GM18498 (cell line): Measurements from ENCODE around the gene CFAP97.
A peak's percentile ranks its signal among the peaks of the same experiment; 100 is the strongest.
"Not testable (repeated sequence)": the region's sequence is repeated elsewhere in the genome, so short reads cannot be mapped to it uniquely, and the experiment has no call there.

ENCODE experiments used
- ATAC-seq: cut with Tn5 transposase; IDR thresholded peaks from one replicate; pipeline ENCODE4 v1.9.1; 2021; ENCODE audit warnings: mild to moderate bottlenecking, moderate library complexity; ENCODE audit not compliant: unreplicated experiment

Gene CFAP97

DNA sequence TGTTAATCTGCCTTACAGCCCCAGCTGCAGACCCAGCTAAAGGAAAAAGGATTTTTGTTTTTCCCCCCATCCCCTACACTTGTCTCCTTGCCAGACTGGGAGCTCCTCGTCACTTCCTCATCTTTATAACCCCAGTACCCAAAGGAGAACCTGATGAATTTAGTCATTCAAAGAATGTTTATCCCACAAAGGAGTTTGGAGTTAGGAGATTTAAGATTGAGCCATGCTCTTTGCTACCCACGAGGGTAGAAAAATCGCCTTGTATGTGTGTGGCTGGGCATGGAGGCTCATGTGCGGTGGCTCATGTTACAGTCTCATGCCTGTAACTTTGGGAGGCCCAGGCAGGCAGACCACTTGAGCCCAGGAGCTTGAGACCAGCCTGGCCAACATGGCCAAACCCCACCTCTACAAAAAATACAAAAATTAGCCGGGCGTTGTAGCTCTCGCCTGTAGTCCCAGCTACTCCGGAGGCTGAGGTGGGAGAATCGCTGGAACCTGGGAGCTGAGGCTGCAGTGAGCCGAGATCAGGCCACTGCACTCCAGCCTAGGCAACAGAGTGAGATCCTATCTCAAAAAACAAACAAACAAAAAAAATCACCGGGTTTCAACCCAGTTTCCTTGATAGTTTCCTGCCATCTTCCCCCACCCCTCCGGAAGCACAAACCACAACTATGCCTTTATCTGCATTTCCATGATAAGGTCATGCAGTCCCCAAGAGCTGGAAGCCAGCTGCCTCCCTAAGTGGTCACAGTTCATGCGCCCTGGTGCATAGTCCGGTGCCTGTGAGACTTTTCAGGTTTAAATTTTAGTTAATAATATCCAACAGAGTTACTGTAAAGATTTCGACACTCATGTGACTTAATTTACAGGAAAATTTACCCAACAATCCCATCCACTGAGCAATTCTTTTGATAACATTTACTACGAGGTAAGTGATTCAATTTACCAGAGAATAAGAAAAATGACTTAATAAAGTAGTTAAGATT, 1.5 kb downstream of the CFAP97 start:
- ATAC-seq, result no peak

DNA sequence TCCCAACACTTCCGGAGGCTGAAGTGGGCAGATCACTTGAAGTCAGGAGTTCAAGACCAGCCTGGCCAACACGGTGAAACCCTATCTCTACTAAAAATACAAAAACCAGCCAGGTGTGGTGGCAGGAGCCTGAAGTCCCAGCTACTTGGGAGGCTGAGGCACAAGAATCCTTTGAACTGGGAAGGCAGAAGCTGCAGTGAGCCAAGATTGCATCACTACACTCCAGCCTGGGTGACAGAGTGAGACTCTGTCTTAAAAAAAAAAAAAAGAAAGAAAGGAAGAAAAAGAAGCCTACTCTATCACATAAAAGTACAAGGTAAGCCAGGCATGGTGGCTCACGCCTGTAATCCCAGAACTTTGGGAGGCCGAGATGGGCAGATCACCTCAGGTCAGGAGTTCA, 5.6 kb downstream of the CFAP97 start:
- not testable (repeated sequence) for ATAC-seq

DNA sequence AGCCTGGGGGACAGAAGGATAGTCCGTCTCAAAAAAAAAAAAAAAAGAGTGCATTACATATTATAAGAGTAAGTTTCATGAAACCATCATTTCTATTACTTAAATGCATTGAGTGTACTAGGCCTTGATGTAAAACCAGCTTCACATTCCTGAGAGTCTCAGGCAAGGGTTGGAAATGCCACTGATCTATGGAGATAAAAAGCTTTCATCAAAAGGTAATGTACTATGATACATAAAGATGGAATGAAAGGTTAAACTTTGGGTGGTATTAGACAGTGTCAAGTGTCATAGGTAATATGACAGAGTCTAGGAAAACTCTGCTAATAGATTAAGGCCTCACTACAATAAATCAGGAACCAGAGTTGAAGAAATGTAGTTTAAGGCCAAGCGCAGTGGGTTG, 7.4 kb downstream of the CFAP97 start:
- ATAC-seq, result no peak

DNA sequence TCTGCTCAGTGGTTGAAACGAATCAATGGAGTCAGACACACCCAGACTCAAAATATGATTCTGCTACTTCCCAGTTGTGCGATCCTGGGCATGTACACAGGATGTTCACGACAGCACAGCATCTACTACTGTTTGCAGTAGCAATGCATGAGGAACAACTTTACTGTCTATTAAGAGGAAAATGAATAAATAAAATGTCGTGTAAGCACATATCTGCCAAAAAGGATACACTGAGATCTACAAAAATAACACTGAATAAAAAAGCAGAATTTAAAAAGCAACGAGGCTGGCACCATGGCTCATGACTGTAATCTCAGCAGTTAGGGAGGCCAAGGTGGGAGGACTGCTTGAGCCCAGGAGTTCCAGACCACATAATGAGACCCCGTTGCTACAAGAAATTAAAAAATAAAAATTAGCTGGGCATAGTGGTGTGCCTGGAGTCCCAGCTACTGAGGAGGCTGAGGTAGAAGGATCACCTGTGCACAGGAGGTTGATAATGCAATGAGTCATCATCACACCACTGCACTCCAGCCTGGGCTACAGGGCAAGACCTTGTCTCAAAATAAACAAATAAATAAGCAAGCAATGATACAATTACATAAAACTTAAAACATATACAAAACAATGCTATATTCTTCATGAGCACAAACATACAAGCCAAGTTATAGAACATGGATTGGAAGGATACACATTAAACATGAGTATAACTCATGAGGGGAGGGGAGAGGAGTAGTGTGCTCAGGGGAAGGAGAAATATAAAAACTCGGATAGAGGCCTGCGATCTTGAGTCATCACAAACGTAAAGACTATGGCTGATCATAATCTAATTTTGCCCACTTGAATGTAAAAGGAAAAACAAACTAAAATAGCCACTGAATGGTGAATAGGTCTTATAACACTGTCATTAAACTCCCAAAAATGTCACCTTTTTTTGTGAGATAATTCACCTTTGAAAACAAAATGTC, 8.6 kb downstream of the CFAP97 start:
- no peak for ATAC-seq

DNA sequence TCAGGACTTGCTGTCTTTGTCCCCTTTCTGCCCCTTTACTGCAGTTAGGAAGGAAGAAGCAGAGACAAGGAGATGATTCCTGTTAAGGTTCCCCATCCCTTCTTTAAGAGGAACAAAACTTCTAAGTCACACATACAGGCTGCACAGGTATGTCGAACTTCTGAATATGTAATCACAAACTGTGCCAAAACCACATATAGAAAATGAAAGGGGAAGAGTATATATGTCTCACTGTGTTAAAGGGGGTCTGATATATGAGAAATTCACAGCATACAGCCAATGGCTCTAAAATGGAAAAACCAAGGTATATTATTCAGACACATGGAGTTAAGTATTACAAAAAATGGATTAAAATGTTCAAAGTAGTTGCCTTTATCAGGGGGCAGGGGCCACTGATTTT, 11.7 kb downstream of the CFAP97 start:
- peak; percentile 90 for ATAC-seq

DNA sequence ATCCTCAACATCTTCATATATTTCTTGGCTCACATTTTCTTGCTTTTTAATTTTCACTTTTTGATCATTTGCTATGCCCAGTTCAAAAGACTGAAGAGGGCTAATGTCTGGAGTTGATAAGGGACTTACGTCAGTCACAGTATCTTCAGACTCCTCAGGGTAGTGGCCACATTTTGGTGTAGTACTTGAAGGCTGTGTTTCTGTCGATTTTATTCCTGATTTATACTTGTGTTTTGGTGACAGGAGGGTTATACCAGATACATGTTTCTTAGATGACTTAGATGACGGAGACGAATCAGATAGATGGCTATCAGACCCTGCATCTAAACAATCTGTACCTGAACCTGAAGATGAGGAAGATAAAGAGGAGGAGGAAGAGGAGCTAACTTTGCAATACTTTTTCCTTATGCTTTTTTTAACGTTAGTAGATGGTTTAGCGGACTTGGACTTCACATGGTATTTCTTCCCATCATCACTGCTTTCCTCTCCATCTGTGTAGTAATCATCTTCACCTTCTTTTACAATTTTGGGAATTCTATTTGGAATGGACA, 13.4 kb downstream of the CFAP97 start:
- ATAC-seq, result no peak

DNA sequence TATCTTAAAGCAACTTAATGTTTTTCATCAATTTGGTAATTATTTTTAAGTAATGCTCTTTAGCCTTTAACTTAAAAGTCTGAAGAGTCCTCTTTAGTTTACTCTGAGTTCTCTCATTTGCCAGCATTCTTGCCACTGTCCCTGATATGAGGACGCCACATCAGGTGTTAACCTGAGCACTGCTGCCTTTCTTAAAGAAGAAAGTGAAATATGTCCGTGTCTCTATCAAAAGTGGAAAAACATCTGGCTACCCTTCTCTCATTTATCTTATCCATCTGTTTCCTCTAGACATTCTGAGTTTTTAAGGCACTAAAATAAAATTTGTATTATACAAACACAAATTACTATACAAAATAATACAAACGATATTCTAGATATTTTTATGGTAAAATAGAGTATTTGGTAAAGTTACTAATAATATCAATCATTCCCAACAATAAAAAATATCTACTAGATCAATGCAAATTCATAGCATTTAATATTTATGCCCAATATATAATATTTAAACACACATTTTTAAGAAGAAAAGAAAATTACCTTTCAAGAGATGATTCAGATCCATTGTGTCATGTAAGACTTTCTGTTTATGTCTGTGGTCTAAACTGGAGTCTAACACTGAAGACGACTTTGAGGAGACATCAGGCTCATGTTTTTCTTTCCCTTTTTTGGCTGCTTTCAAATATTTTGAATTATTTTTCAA, 14.0 kb downstream of the CFAP97 start:
- ATAC-seq, result no peak

DNA sequence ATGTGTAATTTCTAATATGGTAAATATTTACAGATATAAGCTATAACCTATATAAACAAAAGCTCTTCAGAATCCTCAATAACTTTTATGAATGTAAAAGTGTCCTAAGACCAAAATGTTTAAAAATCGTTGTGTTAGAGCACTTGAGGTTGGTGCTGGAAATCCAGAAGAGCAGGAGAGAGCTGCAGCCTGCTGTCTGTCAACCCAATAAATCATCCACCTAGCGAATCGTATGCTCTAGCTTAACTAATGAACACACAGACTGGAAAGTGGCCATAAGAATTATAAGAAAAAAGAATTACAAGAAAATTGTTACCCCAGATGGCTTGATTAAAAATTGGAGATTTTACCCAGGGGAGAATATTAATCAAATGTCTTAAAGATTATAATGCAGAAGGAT, 17.0 kb downstream of the CFAP97 start:
- ATAC-seq, result no peak

DNA sequence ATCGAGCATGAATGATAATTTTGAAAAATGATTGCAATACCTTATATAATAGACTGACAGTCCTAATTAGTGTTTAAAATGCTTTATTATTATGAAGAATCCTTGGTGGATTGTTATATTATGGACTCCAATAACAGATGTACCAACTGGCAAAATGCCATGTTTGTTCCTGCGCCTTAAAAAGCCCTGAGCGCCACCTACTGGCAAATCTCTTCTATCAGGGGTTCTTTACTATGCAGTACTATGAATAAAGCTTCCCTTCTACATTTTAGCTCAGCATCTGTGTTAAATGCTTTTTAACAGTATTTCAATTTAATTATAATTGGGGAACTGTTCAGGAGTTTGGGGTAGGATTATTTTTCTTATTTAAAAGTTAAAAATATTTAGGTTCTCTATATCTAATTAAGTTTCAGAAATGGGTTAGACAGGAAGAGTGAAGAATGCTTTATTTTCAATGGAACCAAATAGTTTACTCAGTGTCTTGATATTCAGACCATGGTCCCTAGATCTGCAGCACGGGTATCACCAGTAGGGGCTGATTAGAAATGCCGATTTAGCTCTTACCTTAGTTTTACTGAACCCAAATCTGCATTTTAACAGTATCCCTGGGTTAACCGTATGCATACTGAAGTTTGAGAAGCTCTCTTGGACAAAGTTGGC, 20.0 kb downstream of the CFAP97 start:
- ATAC-seq, result peak; percentile 66

DNA sequence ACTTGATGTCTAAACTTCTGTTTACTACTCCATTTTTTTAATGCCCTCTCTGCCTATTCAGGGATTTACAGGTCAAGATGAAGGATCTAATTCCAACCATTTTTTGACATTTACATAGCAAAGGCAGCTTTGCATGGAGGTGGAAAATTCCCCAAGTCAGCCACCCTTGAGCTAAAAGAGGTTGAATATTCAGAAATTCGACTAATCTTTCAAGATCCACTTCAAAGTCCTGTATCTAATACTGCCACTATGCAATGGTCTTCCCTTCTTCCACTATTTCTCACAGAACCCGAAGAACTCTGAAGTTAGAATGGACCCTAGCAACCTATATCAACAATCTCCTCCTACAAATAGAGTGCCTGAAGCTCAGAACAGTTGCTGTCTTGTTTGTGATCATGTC, 21.6 kb downstream of the CFAP97 start:
- no peak for ATAC-seq

DNA sequence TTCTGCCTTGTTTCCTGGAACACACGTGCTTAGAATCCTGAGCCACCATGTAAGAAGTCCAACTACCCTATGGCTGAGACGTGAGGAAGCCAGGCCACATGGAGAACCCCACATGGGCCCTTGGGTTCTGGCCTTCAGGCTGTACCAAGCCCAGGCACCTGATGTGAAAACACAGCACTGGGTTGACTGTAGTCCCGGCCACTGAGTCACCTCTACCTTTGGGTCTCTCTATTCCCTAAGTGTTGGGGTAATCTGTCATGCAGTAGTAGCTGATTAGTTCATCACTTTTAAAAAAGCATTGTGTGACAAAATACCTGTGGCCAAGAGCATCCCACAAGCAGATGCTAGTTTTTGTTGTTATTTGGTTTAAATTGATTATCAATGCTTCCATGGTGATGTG, 24.3 kb downstream of the CFAP97 start:
- ATAC-seq, result no peak

DNA sequence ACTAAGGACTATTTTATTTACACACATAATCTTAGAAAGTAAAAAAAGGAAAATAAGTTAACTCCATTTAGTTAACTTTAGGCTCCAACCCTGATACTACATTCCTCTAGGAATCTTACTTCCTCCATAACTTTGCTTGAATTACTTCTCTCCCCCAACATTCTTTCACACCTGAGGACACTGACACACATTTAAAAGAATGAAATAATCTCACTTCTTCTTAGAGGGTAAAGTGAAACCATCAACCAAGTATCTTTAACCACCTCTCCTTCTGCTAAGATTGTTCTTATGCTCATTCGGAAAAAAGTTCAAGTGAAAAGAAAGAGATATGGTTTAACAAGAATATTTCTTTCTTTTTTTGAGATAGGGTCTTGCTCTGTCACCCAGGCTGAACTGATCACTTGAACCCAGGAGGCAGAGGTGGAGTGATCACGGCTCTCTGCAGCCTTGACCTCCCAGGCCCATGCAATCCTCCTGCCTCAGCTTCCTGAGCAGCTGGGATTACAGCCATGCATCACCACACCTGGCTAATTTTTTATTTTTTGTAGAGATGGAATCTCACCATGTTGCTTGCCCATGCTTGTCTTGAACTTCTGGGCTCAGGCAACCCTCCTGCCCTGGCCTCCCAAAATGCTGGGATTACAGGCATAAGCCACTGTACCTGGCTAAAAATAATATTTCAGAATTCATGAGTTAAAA, 32.3 kb downstream of the CFAP97 start:
- ATAC-seq, result peak; percentile 87

DNA sequence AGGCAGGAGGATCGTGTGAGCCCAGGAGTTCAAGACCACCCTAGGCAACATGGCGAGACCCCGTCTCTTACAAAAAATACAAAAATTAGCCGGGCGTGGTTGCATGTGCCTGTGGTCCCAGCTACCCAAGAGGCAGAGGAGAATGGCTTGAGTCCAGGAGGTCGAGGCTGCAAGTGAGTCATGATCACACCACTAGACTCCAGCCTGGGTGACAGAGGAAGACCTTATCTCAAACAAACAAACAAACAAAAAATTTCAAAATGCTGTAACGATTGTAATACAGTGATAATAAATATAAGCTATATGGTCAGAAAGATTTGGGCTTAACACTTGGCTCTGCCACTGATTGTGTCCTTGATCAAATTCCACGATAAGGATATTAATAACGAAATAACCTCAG, 36.6 kb downstream of the CFAP97 start:
- no peak for ATAC-seq

DNA sequence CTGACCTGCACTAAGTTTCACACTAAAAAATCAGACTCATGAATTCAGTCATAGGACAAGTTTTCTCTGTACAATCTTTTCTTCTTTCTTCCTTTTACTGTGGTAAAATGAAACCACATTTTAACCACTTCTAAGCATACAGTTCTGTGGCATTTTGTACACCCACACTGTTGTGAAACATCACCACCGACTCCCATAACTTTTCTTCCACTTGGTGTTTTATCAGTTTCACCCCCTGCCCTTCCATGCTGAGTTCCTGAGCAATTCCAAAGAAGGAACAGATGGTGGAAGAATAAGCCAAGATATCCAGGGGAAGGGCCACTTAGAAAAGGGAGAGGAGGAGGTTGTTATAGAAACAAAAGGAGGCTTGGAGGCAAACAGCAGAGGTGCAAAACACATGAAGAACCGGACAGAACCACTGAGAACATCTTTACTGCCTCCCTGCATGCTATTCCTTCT, 38.2 kb downstream of the CFAP97 start:
- peak; percentile 94 for ATAC-seq

DNA sequence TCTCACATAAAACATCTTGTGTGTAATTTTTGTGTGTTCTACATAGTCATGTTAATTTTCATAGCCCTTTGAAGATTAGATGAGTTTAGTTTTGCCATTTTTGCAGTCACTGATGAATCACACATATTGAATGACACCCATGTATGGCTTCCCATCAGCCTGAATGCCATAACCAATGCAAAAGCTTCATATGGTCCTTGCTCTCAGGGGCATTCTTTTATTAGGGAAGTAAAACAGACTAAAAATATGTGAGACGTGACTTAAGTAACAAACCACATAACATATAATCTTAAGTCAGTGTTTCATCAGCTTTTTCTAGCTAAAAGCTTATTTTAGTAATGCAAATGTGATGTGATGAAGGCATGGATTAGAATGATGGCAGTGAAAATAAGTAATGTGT, 52.5 kb downstream of the CFAP97 start:
- ATAC-seq, result no peak

DNA sequence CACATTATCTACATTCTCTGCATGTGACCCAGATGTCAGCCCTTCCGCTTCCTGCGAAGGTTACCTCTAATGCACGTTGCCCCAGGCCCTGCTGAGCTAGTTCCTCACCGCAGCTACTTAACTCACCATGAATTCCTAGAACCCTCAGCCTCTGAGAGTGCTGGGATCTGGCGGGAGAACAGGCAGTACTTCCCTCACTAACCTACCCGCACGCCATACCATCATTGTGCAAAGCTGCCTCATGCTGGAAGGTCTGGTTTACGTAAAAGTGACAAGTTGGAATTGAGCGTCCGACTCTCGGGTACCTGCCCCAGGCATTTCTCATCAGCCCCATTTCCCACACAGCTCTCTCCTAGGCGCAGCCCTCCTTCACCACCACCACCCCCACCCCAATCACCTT, 54.4 kb downstream of the CFAP97 start:
- ATAC-seq, result no peak

DNA sequence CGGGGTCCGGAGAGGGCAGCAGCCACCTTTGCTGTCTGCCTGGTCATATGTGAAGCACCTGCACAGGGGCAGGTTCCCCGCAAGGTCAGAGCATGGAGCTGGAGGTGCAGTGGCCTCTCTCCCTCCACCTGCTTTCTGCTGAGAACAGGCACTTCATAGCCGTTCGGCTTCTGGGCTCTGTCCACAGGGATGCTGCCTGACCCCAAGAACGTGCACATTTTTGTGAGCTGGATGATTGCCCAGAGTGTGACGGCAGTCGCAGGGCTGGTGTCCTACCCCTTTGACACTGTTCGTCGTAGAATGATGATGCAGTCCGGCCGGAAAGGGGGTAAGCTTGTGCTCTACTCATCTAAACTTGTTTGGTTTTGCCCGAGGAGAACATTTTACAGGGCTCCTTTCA, 58.2 kb downstream of the CFAP97 start:
- ATAC-seq, result no peak

DNA sequence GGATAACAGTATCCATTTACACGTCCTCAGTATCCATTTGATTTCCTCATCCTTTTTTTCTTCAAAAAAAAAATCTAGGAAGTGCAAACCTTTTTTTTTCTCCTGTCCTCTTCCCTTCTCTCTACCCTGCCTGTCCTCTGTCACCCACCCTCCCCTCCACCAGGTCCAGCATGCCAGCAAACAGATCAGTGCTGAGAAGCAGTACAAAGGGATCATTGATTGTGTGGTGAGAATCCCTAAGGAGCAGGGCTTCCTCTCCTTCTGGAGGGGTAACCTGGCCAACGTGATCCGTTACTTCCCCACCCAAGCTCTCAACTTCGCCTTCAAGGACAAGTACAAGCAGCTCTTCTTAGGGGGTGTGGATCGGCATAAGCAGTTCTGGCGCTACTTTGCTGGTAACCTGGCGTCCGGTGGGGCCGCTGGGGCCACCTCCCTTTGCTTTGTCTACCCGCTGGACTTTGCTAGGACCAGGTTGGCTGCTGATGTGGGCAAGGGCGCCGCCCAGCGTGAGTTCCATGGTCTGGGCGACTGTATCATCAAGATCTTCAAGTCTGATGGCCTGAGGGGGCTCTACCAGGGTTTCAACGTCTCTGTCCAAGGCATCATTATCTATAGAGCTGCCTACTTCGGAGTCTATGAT, 59.1 kb downstream of the CFAP97 start:
- ATAC-seq, result no peak

DNA sequence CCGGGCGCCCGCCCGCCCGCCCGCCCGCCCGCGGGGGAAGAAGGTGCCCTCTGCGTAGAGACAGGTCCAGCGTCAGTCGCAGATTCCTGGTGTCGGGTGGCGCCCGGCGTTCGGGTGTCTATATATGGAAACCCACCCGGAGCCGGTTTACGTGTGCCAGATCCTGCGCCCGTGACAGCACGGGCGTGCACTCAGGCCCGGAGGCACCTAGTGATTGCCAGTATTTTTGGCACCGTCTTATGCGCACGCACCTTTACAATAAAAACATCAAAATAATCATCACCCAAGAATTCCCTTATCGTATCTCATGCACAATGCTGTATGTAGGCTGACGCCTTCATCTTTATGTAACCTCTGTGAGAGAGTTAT, 60.2 kb downstream of the CFAP97 start:
- ATAC-seq, result peak; percentile 42
